Measurements from ENCODE around the gene KLHL29.
A peak's percentile ranks its signal among the peaks of the same experiment; 100 is the strongest.

Gene KLHL29

DNA sequence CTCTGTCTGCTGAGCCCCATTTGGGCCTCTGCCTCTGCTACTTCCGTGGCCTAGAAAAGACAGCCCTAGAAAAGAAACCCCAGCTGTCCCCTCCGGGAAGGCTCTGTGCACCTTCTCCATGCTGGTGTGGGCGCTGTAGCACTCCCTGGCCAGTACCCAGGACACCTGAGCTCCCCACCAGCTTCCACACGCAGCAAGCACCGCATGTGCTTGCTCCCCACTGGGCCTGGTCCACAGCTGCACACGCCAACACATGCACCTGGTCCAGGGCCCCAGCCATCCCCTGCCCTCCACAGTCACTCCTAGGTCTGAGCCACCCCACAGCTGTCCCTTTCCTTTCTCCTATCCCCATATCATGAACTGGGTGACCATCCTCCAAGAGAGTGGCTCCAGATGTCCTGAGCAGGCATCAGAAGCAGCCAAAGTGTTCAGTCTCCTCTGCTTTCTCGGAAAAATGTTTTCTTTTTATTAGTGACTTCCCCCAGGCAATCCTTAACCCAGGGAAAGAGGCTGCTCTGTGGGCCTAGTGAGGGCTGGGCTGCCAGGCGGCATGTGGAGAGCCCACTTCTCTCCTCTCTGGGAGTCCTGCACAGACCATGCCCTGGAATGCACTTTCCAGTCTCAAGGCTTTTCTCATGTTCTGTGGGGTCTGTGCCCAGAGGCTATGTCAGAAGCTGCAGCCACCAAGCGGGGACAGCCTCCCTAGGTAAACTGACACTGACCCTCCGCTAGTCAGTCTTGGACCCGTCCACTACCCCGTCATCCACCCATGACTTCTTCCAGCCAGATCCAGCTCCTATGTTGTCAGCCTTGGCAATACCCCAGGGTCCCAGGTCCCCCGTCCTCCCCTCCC is 133.7 kb downstream of the KLHL29 start:
- no peak for DNase-seq

DNA sequence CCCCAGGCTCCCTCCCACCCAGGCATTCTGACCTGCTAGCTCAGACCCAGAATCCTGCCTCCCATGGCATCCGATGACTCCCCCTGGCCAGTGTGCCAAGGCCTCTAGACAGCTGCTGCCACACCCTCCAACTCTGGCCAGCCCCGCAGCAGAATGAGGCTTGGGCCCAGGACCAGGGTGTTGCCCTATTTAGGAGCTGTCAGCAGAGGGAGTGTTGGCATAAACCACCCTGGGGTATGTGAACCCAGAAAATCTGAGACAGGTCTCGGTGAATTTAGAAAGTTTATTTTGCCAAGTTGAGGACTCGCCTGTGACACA is 134.3 kb downstream of the KLHL29 start:
- DNase-seq, result no peak

DNA sequence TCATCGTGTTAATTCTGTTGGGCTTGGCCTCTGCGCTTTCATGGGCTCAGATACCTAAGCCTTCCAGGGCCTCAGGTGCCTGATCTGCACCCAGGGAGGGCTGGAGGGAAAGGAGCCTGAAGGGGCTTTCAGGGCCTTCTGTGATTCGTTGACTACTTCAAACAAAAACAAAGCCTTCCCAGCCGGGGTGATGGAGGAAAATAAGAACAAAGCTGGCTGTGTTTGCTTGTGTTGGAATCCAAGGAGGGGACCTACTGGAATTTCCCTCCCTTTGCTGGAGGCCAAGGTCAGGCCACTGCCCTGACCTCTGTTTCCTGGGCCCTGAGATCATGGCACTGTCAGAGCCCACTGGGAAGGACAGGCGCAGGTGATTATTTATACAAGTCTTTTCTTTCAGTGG is 135.3 kb downstream of the KLHL29 start:
- DNase-seq, result no peak

DNA sequence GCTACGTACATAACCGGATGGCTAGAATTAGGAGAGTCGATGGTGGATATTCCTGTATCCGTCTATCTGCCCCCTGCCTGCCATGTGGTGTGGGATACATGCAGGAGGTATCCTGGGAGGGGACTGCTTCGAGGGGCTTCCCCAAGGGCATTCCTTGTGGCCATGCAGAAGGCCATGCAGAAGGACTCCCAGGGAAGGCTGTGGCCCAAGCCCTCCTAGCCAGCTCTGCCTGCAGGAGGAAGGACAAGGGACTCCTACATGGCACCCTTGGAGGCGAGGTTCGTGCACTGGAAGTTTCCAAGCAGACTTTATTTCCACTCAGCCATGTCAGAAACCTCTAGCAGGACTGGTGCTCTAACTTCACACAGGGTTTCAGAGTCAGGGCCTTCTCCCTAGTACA is 136.1 kb downstream of the KLHL29 start:
- DNase-seq, result no peak

DNA sequence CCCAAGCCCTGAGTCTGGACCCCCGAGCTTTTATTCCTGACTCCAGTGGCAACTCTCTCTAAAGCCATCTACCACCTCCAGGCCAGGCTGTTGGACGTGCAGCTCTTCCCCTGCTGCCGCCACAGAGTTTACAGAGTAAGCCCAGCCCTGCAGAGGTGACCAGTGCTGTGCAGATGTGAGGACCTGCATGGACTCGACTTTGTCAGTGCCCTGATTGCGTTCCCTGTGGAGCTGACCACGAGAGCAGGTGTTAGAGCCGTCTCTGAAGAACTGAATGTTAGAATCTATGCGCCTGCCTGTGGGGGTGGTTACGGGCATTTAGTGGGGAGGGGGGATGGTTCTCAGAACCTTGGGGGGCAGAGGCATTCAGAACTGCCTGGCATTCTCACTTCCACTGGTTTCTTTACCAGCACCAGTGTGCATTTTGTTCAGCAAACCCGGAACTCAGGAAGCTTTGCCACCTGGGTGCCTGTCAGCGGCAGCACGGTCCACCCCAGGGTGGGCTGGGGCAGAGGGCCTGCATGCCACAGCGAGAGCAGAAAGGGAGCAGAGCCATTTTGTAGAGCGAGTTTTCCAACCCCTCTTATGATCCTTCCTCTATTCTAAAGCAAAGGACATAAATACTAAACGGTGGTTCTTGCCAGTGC is 137.9 kb downstream of the KLHL29 start:
- no peak for DNase-seq

DNA sequence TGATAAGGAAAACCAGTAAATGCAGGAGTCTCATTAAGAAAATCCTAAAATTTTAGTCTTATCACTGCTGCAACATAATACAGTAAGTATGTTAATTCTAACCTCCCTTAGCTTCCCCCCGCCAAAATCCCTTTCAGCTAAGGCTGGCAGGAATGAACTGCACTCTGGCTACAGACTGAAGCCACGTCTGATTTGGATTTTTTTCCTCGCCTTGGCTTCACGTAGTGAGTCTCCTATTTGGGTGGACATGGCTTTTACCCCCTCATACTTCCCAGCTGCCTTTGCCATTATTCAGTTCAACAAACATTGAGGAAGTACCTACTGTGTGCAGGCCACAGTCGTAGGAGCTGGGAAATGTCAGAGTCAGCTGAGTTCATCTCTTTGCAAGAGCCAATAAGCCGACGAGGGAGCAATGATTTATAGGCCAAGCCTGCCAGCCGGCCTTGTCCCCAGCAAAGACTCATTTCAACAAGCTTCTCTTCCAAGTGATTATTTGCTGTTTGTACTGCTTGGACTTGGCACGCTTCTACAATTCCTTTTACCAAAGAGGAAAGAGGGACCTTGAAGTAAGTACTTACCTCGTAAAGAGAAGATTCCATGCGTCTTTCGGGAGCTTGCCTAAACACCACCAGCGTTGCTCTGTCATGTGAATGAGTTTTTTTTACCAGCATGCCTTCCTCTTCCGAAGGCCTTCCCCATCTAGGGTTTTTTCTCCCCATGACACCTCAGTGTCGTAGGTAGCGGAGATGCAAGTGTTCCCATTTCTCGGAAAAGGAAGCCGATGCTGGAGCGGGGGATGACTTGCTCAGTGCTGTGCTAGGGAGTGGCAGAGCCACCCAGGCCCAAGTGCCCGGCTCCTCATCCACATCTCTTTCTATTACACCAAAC is 138.6 kb downstream of the KLHL29 start:
- DNase-seq, result no peak

DNA sequence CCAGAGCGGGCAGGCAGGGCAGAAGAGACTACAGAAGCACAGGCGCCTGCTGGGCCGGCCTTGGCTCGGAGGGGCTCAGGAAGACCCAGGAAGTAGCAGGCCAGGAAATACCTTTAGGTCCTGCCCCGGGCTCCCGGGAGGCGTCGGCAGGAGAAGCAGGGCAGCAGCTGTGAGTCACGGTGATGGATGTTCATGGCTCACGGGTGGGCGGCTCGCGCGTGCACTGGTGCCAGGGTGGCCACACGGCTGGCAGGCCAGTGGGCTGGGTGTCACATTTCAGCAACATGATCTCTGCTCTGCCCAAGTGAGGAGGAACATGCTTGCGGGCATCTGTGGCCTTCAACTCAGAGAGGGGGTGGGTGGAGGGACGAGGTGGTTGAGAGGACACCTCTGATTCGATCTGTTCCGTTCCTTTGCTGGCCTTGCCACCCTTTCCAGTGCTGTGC is 139.3 kb downstream of the KLHL29 start:
- DNase-seq, result no peak

DNA sequence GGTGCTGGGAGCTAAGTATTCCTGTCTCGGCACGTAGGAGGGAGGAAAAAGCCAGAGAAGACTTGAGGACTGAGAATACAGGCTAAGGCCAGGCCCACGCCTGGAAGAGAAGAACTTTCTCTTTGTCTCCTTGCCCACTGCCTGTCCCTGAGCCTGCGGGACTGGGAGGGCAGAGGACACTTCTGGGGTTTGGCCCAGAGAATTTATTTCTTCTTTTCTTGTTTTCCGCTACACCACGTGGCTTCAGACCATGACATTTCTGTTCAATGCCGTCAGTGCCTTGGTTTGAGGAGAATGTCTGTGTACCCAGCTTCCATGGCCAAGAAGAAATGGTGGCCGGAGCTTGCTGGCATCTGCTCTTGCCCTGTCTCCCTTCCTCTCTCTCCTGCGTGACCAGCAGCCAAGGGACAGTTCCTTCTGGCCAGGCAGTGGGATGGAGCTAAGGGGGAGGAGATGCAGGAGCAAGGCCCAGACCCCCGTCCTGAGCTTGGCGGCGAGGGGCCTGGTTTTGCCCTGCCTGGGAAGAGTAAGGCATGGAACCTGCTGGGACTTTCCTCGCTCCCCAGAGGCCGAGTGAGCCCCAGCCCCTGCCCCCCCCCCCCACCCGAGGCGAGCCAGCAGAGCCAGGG is 140.3 kb downstream of the KLHL29 start:
- no peak for DNase-seq

DNA sequence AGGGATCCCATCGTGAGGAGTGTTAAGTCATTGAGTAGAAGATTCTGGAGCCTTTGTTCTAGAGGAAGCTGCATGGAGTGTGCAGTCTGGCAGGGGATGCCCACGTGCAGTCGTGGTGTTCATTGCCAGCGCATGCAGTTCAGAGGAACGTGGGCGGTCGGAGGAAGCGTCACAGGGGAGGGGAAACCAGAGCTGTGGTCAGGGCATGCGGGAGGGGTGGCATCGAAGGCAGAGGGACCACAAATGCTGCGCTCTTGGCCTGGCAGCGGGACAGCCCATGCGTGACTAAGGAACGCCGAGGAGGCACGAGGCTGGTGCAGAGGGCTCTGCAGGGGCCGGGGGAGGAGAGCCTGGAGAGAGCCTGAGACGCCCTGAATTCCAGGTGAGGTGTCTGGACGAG is 141.1 kb downstream of the KLHL29 start:
- DNase-seq, result peak; percentile 10

DNA sequence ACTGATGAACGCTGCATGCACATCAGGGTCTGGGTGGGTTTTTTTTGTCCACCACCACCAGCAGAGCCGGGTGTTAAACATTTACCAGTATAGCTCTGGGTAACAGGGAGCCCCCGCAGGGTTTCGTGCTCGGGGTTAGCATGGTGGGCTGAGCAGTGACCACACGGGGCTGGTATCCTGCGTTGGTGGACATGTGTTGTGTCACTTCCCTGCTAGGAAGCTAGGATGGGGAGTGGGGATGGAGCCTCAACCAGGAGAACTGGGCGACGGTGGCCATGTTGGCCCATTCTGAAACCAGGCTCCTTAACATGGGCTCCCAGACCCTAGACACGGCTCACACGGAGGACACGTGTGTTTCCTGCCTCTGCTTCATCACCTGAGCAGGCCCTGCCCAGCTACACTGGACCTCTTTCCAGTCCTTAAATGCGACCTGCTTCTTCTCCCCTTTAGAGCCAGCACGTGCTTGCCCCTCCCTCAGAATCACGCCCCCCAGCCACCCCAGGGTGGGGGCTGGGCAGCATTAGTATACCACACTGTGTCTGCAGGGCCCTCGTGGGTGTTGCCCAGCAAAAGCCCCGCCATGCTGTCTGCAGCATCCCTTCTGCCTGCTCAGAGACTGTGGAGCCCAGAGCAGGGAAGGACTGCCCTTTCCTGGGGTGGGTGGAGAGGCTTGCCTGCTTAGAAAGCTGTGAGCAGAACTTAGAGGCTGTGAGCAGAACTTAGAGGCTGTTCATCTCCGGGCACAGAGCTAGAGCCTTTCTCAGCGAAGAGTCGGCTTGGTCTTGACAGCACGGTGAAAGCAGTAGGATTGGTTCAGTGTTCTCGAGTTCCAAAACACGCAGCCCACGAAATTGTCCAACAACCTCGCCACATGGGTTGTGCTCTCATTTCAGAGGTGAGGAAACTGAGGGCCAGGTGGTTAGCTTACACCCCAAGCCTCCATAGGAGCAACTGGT is 142.1 kb downstream of the KLHL29 start:
- no peak for DNase-seq

DNA sequence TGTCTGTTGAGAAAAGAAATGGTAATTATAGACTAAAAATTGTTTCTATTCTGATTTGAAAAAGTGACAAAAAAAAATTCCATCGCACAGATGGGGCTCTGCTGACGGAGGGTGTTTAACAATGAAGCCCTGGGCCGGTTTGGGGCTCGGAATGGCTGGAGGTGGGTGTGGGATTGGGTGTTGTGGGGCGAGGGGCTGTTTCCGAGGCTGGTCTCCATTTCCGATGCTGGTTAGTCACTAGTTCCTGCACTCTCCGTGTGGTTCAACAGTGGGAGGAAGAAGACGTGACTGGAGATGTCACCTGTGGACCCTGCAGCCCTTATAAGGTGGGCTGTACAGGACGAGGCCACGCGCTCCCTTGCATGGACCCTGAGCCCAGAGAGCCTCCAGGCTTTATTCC is 143.2 kb downstream of the KLHL29 start:
- no peak for DNase-seq

DNA sequence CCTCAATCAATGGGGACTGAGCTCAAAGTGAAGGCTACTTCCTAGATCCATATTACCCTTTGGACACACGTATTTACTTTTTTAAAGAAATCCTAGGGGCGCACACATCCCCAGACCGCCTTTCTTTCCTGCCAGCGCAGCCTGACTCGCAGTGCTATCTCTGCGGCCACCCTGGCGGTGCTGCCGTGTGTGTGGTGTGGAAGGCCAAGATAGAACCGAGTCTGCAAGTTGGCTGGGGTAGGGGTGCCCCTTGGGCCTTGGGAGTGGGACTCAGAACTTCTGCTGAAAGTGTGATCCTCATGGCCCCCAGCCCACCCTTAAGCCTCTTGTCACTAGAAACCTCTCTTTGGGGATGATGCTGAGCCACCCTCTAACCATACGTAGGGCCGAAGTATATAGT is 143.7 kb downstream of the KLHL29 start:
- no peak for DNase-seq

DNA sequence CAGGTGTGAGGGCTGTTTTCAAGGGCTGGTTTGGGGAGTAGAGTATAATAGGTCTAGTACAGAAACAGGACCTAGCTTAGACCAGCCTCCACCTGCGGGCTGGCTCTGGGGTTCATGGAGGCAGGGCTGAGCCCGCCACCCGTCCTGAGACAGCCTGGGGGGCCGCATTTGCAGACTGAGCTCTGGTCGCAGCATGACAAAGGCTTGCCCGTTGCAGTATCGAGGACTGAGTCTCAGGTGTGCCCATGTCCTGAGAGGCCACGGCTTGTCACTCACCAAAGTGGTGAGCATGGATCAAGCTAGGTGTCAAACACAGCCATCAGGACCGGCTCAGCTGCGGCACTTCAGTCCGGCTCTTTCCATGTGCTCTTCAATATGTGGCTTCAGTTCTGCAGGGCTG is 144.7 kb downstream of the KLHL29 start:
- no peak for DNase-seq

DNA sequence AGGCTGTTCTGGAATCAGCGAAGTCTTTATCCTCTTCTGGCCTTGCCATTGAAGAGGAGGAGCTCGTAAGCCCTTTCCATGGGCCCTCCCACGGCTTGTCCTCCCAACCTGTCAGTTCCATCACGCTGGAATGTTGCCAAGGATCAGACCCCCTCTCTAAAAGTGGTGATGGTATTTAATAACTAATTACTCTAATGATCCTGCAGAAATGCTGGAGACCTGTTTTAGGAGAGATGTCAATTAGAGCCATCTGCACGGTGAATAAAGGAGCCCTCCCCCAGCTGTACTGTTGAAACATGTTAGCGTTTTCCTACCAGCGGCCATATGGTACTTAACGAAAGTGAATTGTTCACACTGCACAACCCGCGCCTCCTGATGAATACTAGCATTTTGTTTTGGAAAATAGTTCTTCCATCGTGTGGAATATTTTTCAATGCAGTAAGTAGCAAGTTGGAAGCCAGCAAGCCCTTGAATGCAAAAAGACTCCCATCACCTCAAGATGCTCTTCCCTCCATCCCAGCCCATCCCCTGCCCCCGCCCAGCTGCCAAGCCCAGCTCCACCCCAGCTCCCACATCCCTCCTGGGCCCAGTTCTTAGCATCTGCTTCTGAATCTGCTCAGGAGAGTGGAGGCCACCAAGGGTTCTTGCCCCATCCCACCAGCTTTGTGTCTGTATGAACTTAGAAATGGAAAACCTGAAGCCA is 145.4 kb downstream of the KLHL29 start:
- DNase-seq, result no peak

DNA sequence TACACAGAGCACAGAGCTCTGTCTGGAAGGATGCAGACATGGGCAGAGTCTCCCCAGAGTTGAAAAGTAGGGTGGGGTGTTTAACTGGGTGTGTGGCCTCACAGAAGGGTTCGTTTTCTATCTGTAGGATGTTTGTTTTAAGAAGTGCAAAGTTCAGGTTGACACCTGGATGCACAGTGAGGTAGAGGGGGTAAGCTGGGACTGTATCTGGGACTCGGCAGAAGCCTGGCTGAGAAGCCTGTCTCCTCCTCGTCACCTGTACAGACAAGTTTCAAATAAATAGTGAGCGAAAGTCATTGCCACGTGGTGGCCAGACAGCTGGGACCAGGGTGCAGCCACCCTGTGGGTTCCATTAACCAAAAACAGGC is 145.9 kb downstream of the KLHL29 start:
- DNase-seq, result no peak

DNA sequence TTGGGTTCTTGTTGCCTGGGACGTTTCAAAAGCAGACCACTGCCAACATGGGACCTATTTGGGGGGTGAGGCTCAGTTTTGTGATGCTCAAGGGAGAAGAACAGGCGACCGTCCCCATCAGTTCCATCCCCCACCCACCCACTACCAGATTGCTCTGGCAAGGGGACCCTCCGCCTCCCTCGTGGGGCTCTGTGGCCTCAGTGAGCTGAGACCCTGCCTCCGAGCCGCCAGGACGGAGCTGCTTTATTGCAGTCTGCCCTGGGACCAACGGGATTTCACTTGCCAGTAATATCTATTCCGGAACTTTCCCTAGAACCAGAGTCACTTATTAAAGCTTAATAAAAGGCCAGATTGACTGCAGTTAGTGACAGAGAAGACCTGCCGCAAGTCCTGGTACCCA is 146.3 kb downstream of the KLHL29 start:
- DNase-seq, result no peak

DNA sequence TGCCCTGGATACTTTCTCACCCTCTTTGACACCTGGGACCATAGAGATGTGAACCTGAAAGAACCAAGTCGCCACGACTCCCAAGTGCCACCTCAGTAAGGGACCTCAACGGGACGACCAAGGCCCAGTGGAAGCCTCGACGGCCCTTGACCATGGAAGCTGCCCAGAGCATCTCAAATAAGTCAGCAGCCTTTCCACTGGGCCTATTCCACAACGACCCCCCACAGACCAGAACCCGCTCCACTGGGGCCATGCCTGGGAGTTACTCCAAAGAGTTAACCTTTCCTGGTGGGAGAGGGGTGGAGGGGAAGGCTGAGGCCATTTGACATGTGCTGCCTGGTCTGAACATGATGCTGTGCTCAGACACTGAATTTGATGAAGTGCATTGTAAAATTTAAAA is 146.9 kb downstream of the KLHL29 start:
- no peak for DNase-seq

DNA sequence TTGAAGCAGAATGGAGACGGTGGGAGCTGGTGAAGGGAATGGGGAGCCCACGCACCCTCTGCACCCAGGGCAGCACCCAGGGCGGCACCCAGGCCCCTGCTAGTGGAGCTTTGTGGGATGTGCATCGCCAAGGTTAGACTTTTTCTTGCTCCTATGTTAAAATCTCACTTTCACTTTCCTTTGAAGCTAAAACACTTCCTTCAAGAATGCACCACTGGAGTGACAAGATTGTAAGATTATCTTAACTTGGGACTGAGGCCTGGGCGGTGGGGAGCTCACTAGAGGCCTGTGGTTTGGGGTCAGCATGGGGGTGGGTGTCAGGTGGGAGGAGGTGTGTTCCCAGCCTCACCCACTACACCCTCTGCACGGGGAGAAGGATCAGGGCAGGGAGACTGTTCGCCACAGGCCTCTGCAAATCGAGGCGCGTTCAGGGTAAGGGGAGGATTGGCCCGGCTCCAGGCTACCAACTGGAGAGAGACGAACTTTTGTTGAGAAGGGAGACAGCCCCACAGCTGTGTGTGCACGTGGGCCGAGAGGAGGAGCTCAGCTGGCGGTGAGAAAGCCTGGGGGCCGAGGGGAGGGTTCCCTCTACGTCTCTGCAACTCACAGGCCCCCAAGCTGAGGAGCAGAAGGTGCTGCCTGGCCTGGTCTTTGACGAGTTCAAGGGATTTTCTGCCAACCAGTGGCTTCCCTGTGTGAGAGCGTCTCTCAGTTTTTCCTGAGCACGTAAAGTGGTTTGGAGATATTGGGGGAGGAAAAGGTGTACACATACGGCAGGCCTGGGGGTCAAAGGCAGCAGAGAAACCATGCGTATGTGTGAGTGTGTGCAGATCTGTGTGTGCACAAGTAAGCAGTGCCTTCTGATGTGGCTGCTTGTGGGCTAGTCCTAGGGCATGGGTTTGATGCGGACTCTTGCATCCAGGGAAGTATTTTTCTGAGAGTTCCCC is 147.7 kb downstream of the KLHL29 start:
- peak; percentile 21 for DNase-seq

DNA sequence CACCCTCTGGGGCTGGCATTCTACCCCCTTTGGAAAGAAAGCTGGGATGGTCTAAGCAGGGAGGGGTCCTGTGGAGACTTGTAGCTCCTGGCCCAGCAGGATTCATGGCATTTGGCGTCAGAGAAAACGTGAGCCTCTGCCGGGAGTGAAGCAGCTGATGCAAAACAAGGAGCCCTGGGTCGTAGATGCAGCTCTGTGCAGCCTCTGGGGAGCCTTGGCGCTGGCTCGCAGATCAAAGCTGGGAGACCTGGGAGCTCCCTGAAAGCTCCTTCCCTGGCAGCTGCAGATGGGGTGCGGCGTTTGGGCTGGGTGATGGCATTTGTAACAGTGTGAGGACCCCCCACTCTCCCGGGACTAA is 148.3 kb downstream of the KLHL29 start:
- DNase-seq, result no peak

DNA sequence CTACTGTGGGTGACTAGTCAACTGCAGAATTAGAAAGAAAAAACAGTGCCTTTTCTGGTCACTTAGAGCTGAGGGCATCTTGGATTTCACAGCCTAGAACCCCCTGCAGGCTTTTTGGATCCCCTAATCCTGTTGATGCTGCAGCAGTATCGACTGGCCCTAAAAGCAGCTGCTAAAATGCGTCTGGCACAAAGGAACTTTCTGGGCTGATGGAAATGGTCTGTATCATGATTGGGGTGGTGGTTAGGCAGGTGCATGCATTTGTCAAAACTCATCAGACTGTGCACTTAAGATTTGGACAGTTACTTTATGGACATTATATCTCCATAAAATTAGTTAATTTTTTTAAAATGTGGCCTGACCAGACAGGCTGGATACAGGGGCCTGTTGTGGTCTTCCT is 149.8 kb downstream of the KLHL29 start:
- DNase-seq, result no peak
